ENCODE data around the gene SLC25A38. TPM values are rescaled to one million over a fixed set of nuclear protein-coding genes. Genes with fewer than 3 reads are reported as not detected.
A peak's percentile ranks its signal among the peaks of the same experiment; 100 is the strongest.

Gene SLC25A38
- total RNA-seq, 2 experiments from 2014 or later: 25.0 to 28.2 TPM

GRCh38 chr3:39396690-39397089, 13.5 kb downstream of the SLC25A38 start:
- ATAC-seq (no peak), DNase-seq (no peak)
- Mint-ChIP-seq H3K27ac (no peak overlapping the region), H3K27me3 (no peaks in the 10 kb centered on the region), H3K9me3 (no peaks in the 10 kb centered on the region), H3K36me3 (ENCODE audit: low read depth) (peaks cover 61% of the 10 kb centered on the region), H3K4me3 (no peak overlapping the region), H3K4me1 (ENCODE audit: low read depth) (peaks cover 1% of the 10 kb centered on the region)
- ChIA-PET POLR2A (interaction anchor here (1.0 to 6.5 kb wide), 5 partner anchors 8 to 19 kb away, joined by 3 to 42 read pairs (median 4); partner anchors contain the start of gene RPSA), CTCF (no interaction called here)
- intact Hi-C loops (cut with micrococcal nuclease): no loop called here
- TF ChIP-seq, protein P1, sequence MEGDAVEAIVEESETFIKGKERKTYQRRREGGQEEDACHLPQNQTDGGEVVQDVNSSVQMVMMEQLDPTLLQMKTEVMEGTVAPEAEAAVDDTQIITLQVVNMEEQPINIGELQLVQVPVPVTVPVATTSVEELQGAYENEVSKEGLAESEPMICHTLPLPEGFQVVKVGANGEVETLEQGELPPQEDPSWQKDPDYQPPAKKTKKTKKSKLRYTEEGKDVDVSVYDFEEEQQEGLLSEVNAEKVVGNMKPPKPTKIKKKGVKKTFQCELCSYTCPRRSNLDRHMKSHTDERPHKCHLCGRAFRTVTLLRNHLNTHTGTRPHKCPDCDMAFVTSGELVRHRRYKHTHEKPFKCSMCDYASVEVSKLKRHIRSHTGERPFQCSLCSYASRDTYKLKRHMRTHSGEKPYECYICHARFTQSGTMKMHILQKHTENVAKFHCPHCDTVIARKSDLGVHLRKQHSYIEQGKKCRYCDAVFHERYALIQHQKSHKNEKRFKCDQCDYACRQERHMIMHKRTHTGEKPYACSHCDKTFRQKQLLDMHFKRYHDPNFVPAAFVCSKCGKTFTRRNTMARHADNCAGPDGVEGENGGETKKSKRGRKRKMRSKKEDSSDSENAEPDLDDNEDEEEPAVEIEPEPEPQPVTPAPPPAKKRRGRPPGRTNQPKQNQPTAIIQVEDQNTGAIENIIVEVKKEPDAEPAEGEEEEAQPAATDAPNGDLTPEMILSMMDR (IDR thresholded peaks at IDR 0.05): no peak

GRCh38 chr3:39398700-39399099, 15.5 kb downstream of the SLC25A38 start:
- no peak for DNase-seq
- TF ChIP-seq, protein P1 (IDR thresholded peaks at IDR 0.05): no peak
- no peak overlapping the region for H3K27ac Mint-ChIP-seq
- ChIA-PET POLR2A (interaction anchor here (1.2 to 6.5 kb wide), 3 partner anchors 8 to 16 kb away, joined by 4 to 42 read pairs (median 8); partner anchors contain the start of gene RPSA), CTCF (interaction anchor here (0.5 kb wide), 1 partner anchor 505 kb away, joined by 3 read pairs; no protein-coding TSS in a partner anchor)
- intact Hi-C loops (cut with micrococcal nuclease): no loop called here
- peaks cover 7% of the 10 kb centered on the region for H3K4me1 Mint-ChIP-seq (ENCODE audit: low read depth)
- peaks cover 51% of the 10 kb centered on the region for H3K36me3 Mint-ChIP-seq (ENCODE audit: low read depth)
- H3K9me3 Mint-ChIP-seq: no peaks in the 10 kb centered on the region
- no peak overlapping the region for H3K4me3 Mint-ChIP-seq
- H3K27me3 Mint-ChIP-seq: no peaks in the 10 kb centered on the region
- ATAC-seq: no peak

- H3K4me3 Mint-ChIP-seq: no peak overlapping the region
- ChIA-PET CTCF (interaction anchor here (0.9 to 1.0 kb wide), 2 partner anchors 13 to 17 kb away, joined by 3 read pairs; no protein-coding TSS in a partner anchor), POLR2A (interaction anchor here (1.0 to 1.4 kb wide), 2 partner anchors 9 to 13 kb away, joined by 3 read pairs; no protein-coding TSS in a partner anchor)
- peaks cover 16% of the 10 kb centered on the region for H3K4me1 Mint-ChIP-seq (ENCODE audit: low read depth)
- H3K36me3 Mint-ChIP-seq (ENCODE audit: low read depth): peaks cover 35% of the 10 kb centered on the region
- TF ChIP-seq, protein P1 (IDR thresholded peaks at IDR 0.05): no peak
- H3K9me3 Mint-ChIP-seq: no peaks in the 10 kb centered on the region
- H3K27ac Mint-ChIP-seq: peak overlapping the region; percentile 60
- no peak for ATAC-seq
- DNase-seq: peak; percentile 42
- intact Hi-C loops (cut with micrococcal nuclease): no loop called here
- no peaks in the 10 kb centered on the region for H3K27me3 Mint-ChIP-seq
These were observed 18.8 kb downstream of the SLC25A38 start for GRCh38 chr3:39401983-39402382.

- intact Hi-C loops (cut with micrococcal nuclease): no loop called here
- peaks cover 31% of the 10 kb centered on the region for H3K4me1 Mint-ChIP-seq (ENCODE audit: low read depth)
- H3K27me3 Mint-ChIP-seq: no peaks in the 10 kb centered on the region
- ChIA-PET CTCF (interaction anchor here (1.7 to 2.0 kb wide), 2 partner anchors 16 to 115 kb away, joined by 3 to 8 read pairs; no protein-coding TSS in a partner anchor), POLR2A (interaction anchor here (3.9 to 11.8 kb wide), 3 partner anchors 9 to 18 kb away, joined by 42 to 170 read pairs (median 59); no protein-coding TSS in a partner anchor)
- DNase-seq: no peak
- no peaks in the 10 kb centered on the region for H3K9me3 Mint-ChIP-seq
- no peak for ATAC-seq
- peak overlapping the region; percentile 99 for H3K27ac Mint-ChIP-seq
- peaks cover 42% of the 10 kb centered on the region for H3K36me3 Mint-ChIP-seq (ENCODE audit: low read depth)
- TF ChIP-seq, protein P1 (IDR thresholded peaks at IDR 0.05): no peak
- peak overlapping the region; percentile 95 for H3K4me3 Mint-ChIP-seq
These were observed 21.9 kb downstream of the SLC25A38 start for GRCh38 chr3:39404943-39405686.
